C1 segment of cervical spinal cord (tissue), 14 donors: ENCODE measurements around the gene C15orf61.
A peak's percentile ranks its signal among the peaks of the same experiment; 100 is the strongest.

Source experiments
- DNase-seq, 14 donors: peaks; one replicate each; lab custom pipeline; 2025; lab: John Stamatoyannopoulos, UW

C15orf61 gene

GRCh38 chr15:67549736-67550135, 28.8 kb downstream of the C15orf61 start:
- no peak for DNase-seq

GRCh38 chr15:67550522-67550921, 29.6 kb downstream of the C15orf61 start:
- DNase-seq: no peak

- DNase-seq: no peak
Measured at GRCh38 chr15:67551207-67551743, 30.3 kb downstream of the C15orf61 start.

GRCh38 chr15:67554580-67554979, 33.6 kb downstream of the C15orf61 start:
- DNase-seq: no peak

- DNase-seq: no peak
Measured at GRCh38 chr15:67556976-67557570, 36.1 kb downstream of the C15orf61 start.

- DNase-seq: no peak
Measured at GRCh38 chr15:67558502-67558901, 37.6 kb downstream of the C15orf61 start.

GRCh38 chr15:67559158-67559557, 38.2 kb downstream of the C15orf61 start:
- no peak for DNase-seq

- DNase-seq: no peak
Measured at GRCh38 chr15:67559576-67559975, 38.6 kb downstream of the C15orf61 start.

GRCh38 chr15:67560320-67560719, 39.4 kb downstream of the C15orf61 start:
- no peak for DNase-seq

- no peak for DNase-seq
Measured at GRCh38 chr15:67563092-67563491, 42.2 kb downstream of the C15orf61 start.

- DNase-seq: no peak
Measured at GRCh38 chr15:67564021-67564967, 43.4 kb downstream of the C15orf61 start.

GRCh38 chr15:67564968-67565345, 44.0 kb downstream of the C15orf61 start:
- no peak for DNase-seq

- DNase-seq: no peak
Measured at GRCh38 chr15:67569668-67570067, 48.7 kb downstream of the C15orf61 start.

GRCh38 chr15:67570875-67571647, 50.1 kb downstream of the C15orf61 start:
- no peak for DNase-seq

- DNase-seq: no peak
Measured at GRCh38 chr15:67571648-67572415, 50.9 kb downstream of the C15orf61 start.

GRCh38 chr15:67573194-67573593, 52.3 kb downstream of the C15orf61 start:
- DNase-seq: no peak

GRCh38 chr15:67575039-67575502, 54.1 kb downstream of the C15orf61 start:
- DNase-seq: no peak

- peak in 2 of 14 donors; percentile 1 to 2 for DNase-seq
Measured at GRCh38 chr15:67578020-67578600, 57.2 kb downstream of the C15orf61 start.

- no peak for DNase-seq
Measured at GRCh38 chr15:67579164-67579563, 58.2 kb downstream of the C15orf61 start.
